OCI-LY1 (cell line): ENCODE measurements around the gene FBXW8.

Experiments used
- EZH2 ChIP-seq: fragments of 200-600 bp; sonication (generic), shearing (Covaris generic); IDR thresholded peaks from 2 replicates; pipeline ENCODE4 v1.8.0; 2017; ENCODE audit warnings: borderline replicate concordance, mixed run types, mild to moderate bottlenecking, antibody characterized with exemption, low read length, moderate library complexity, mixed read lengths
- TF ChIP-seq, protein P1 (sequence below): fragments of 200-600 bp; sonication (generic), shearing (Covaris generic); IDR thresholded peaks from 2 replicates; pipeline ENCODE4 v1.5.1; 2017; ENCODE audit warnings: mild to moderate bottlenecking, antibody characterized with exemption, low read length, moderate library complexity, mixed read lengths

- TF ChIP-seq, protein P1, sequence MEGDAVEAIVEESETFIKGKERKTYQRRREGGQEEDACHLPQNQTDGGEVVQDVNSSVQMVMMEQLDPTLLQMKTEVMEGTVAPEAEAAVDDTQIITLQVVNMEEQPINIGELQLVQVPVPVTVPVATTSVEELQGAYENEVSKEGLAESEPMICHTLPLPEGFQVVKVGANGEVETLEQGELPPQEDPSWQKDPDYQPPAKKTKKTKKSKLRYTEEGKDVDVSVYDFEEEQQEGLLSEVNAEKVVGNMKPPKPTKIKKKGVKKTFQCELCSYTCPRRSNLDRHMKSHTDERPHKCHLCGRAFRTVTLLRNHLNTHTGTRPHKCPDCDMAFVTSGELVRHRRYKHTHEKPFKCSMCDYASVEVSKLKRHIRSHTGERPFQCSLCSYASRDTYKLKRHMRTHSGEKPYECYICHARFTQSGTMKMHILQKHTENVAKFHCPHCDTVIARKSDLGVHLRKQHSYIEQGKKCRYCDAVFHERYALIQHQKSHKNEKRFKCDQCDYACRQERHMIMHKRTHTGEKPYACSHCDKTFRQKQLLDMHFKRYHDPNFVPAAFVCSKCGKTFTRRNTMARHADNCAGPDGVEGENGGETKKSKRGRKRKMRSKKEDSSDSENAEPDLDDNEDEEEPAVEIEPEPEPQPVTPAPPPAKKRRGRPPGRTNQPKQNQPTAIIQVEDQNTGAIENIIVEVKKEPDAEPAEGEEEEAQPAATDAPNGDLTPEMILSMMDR: no peak
- no peak for TF ChIP-seq EZH2
These were observed 131.0 kb downstream of the FBXW8 start for GRCh38 chr12:117041798-117042170.
